Skeletal muscle satellite cell (primary cell): ENCODE measurements around the gene EMX2.

Source experiments
- H3K27me3 ChIP-seq: 2 replicates; pipeline ENCODE4 v1.7.0; 2013; ENCODE audit warnings: low read length; ENCODE audit not compliant: control insufficient read depth, insufficient read depth
- H3K36me3 ChIP-seq: 2 replicates; pipeline ENCODE4 v1.7.0; 2013; ENCODE audit warnings: mild to moderate bottlenecking, control low read depth, low read length; ENCODE audit not compliant: insufficient read depth
- H3K4me1 ChIP-seq: 2 replicates; pipeline ENCODE4 v1.7.0; 2013; ENCODE audit warnings: low read length; ENCODE audit not compliant: control insufficient read depth, insufficient read depth
- H3K4me2 ChIP-seq: 2 replicates; pipeline ENCODE4 v1.7.0; 2013; ENCODE audit warnings: mild to moderate bottlenecking, low read length
- H3K4me3 ChIP-seq: 2 replicates; pipeline ENCODE4 v1.7.0; 2013; ENCODE audit warnings: low read length
- H3K9ac ChIP-seq: 2 replicates; pipeline ENCODE4 v1.7.0; 2013; ENCODE audit warnings: mild to moderate bottlenecking, low read depth, low read length, moderate library complexity
- H3K9me3 ChIP-seq: replicated peaks from 2 replicates; pipeline ENCODE4 v1.7.0; 2013; ENCODE audit warnings: mild to moderate bottlenecking, control low read depth, low read length

EMX2 gene

DNA sequence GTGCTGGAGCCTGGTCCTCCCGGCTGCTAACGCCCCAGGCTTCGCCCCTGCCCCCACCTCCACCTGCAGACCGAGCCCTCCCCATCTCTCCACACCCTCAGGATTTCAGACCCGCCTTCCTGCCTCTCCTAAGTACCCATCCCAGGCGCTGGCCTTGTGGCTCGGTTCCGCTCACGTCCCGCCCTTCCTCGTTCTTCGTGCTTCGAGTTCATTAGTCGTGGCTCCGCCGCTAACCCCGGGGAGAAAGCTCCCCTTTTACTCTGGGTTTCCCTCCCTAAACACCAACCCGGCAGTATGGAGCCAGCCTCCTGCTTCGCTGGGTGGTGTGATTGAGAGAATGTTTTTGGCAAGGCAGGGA is 11.2 kb downstream of the EMX2 start:
- no peaks in the 10 kb centered on the region for H3K9me3 ChIP-seq
- peaks cover 73% of the 10 kb centered on the region for H3K27me3 ChIP-seq
- no peak overlapping the region for H3K4me2 ChIP-seq
- no peak overlapping the region for H3K9ac ChIP-seq
- H3K4me3 ChIP-seq = no peak overlapping the region
- H3K36me3 ChIP-seq = no peaks in the 10 kb centered on the region
- no peaks in the 10 kb centered on the region for H3K4me1 ChIP-seq

DNA sequence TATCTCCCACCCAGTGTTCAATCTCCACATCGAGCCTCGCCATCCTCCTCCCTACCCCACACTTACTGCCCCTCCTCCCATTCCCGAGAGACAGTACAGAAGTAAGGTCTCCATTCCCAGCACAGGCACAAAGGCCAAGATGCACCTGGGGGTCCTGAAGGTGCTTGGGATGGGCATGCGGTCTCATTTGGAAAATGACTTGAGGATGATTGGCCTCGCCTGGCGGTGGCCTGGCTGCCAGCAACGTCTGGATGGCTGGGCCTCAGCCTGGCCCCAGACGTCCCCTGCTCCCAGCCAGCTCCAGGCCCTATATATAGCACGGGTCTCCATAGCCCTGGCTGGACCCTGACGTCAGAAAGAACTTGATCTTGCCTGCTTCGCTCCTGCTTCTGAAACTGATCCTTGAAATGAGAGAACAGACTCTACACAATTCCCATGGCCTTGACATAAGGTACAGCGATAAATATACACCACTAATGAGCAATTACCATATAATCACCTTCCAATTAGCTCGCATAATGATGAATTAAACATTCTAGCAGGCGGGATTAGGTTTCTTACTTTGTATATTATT is 11.8 kb downstream of the EMX2 start:
- Histone ChIP-seq H3K4me2 (no peak overlapping the region), H3K4me1 (no peaks in the 10 kb centered on the region), H3K27me3 (peaks cover 72% of the 10 kb centered on the region), H3K36me3 (no peaks in the 10 kb centered on the region), H3K9ac (no peak overlapping the region), H3K9me3 (no peaks in the 10 kb centered on the region), H3K4me3 (no peak overlapping the region)

- Histone ChIP-seq H3K9me3 (no peaks in the 10 kb centered on the region), H3K4me3 (no peak overlapping the region), H3K4me1 (no peaks in the 10 kb centered on the region), H3K9ac (no peak overlapping the region), H3K27me3 (peaks cover 71% of the 10 kb centered on the region), H3K4me2 (no peak overlapping the region), H3K36me3 (no peaks in the 10 kb centered on the region)
These were observed 12.5 kb downstream of the EMX2 start for GRCh38 chr10:117555017-117555416.

DNA sequence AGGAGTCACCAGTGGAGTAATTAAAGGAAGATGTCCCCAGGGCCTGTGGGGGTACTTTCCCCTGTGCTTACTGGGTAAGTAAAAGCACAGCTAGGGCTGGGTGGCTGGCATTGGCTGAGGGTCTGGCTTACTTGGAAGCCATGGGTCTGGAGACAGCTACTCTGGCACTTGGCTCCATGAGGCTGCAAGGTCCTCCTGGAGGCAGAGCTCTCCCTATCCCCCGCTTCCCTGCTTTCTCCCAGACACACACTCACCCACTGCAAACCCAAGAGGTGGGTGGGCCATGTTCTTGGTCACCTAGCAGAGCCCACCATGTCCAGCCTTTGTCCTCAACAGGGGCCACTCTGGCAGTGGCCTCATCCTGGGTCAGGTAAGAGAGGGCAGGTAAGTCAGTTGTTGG is 13.3 kb downstream of the EMX2 start:
- Histone ChIP-seq H3K4me3 (no peak overlapping the region), H3K4me2 (no peak overlapping the region), H3K27me3 (peaks cover 63% of the 10 kb centered on the region), H3K36me3 (no peaks in the 10 kb centered on the region), H3K9me3 (no peaks in the 10 kb centered on the region), H3K9ac (no peak overlapping the region), H3K4me1 (no peaks in the 10 kb centered on the region)

DNA sequence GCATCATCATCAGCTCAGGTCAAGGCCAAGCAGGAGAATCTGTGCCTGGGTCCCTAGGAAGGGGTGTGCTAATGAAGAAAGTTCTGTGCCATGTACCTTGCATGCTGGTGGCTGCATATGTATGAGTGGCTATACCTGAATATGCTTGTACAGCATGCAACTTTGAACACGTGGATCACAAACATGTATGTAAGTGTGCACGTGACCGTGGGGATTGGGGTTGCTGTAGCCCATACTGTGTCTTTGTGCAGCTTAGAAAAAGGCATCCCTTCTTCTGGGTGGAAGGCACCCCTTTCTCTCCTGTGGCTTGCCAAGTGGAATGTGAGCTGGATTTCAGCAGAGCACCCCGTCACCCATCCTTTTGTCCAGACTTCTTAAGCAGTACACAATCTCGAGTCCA is 13.8 kb downstream of the EMX2 start:
- no peak overlapping the region for H3K9ac ChIP-seq
- no peak overlapping the region for H3K4me2 ChIP-seq
- H3K9me3 ChIP-seq = no peaks in the 10 kb centered on the region
- no peak overlapping the region for H3K4me3 ChIP-seq
- H3K4me1 ChIP-seq = no peaks in the 10 kb centered on the region
- H3K27me3 ChIP-seq = peaks cover 59% of the 10 kb centered on the region
- H3K36me3 ChIP-seq = no peaks in the 10 kb centered on the region

DNA sequence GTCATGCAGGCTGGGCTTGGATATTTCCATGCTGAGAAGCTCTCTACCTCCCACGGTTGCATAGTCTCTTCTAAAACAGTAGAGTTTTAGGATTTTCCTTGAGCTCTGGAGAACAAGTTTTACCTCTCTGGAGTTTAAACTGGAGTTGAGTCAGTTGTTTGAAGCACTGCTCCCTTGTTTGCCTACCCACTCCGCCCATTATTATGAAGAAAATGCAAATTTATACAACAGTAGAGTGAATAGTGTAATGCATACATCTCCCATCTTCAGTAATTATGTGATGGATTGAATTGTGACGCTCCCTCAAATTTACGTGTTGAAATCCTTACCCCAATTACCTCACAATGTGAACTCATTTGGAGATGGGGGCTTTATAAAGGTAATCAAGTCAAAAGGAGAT is 17.2 kb downstream of the EMX2 start:
- peaks cover 28% of the 10 kb centered on the region for H3K27me3 ChIP-seq

GRCh38 chr10:117560942-117561341 is 18.4 kb downstream of the EMX2 start:
- no peaks in the 10 kb centered on the region for H3K4me1 ChIP-seq
- no peak overlapping the region for H3K4me3 ChIP-seq
- no peak overlapping the region for H3K4me2 ChIP-seq
- H3K9ac ChIP-seq = no peak overlapping the region
- no peaks in the 10 kb centered on the region for H3K9me3 ChIP-seq
- H3K36me3 ChIP-seq = no peaks in the 10 kb centered on the region
- peaks cover 19% of the 10 kb centered on the region for H3K27me3 ChIP-seq

More for the DNA sequence above, 17.2 kb downstream of the EMX2 start:
- H3K9me3 ChIP-seq = no peaks in the 10 kb centered on the region
- no peaks in the 10 kb centered on the region for H3K4me1 ChIP-seq
- H3K36me3 ChIP-seq = no peaks in the 10 kb centered on the region
- no peak overlapping the region for H3K9ac ChIP-seq
- H3K4me2 ChIP-seq = no peak overlapping the region
- H3K4me3 ChIP-seq = no peak overlapping the region

DNA sequence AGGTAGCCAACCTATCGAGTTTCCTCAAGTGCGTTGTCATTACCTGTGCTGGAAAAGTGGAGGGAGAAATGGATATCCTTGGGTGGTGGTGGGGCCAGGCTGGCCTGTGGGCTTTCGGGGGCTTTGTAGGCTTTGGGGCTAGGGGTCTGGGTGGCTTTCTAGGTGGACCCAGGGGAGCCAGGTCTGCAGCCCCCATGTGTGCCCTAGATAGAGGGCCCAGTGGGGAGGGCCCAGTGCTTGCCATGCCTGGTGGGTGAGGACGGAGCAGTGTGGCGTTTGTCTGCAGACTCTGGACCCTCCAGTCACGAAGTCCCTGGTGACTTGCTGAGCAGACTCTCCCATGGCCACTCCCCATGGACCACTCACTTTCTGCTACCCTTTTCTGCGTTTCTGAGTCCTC is 19.7 kb downstream of the EMX2 start:
- Histone ChIP-seq H3K4me3 (no peak overlapping the region), H3K36me3 (no peaks in the 10 kb centered on the region), H3K4me2 (no peak overlapping the region), H3K4me1 (no peaks in the 10 kb centered on the region), H3K9ac (no peak overlapping the region), H3K27me3 (peaks cover 13% of the 10 kb centered on the region), H3K9me3 (no peaks in the 10 kb centered on the region)

DNA sequence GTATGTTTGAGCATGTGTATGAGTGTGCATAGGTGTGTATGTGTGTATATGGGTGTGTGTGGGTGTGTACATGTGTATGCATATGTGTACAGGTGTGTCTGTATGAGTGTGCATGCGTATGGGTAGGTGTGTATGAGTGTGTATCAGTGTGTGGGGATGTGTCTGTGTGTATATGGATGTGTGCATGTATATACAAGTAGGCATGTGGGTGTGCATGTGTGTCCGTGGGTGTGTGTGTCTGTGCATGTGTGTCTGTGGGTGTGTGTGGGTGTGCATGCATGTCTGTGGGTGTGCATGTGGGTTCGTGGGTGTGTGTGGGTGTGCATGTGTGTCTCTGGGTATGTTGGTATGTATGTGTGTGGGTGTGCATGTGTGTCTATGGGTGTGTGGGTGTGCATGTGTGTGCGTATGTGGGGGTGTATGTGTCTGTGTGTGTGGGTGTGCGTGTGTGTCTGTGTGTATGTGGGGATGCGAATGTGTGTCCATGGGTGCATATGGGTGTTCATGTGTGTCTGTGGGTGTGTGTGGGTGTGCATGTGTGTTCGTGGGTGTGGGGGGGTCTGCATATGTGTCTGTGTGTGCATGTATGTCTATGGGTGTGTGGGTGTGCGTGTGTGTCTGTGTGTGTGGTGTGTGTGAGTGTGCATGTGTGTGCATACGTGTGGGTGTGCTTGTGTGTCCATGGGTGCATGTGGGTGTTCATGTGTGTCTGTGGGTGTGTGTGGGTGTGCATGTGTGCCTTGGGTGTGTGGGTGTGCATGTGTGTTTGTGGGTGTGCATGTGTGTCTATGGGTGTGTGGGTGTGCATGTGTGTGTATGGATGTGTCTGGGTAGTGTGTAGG is 20.6 kb downstream of the EMX2 start:
- H3K36me3 ChIP-seq = no peaks in the 10 kb centered on the region
- H3K27me3 ChIP-seq = peaks cover 13% of the 10 kb centered on the region
- H3K4me2 ChIP-seq = no peak overlapping the region
- H3K9ac ChIP-seq = no peak overlapping the region
- H3K9me3 ChIP-seq = no peaks in the 10 kb centered on the region
- H3K4me3 ChIP-seq = no peak overlapping the region
- H3K4me1 ChIP-seq = no peaks in the 10 kb centered on the region

DNA sequence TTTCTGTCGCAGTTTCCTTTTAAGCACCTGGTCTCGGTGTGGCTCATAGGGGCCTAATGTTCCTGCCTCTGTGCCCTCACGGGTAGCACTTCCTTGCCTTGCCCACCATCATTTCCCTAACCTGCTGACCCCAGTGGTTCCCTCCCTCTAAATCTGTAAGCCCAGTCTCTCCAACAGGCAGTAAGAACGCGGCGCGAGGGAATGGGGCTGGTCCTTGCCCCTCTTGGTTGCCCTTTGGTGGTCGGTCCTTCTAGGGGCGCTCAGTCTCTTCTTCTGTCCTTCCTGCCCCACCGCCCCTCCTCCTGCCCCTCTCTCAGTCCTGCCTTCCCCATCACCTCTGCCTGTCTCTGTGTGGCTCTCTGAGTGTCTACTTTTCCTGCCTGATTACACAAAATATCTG is 21.2 kb downstream of the EMX2 start:
- Histone ChIP-seq H3K4me3 (no peak overlapping the region), H3K27me3 (peaks cover 14% of the 10 kb centered on the region), H3K4me2 (no peak overlapping the region), H3K4me1 (no peaks in the 10 kb centered on the region), H3K9ac (no peak overlapping the region), H3K9me3 (no peaks in the 10 kb centered on the region), H3K36me3 (no peaks in the 10 kb centered on the region)

DNA sequence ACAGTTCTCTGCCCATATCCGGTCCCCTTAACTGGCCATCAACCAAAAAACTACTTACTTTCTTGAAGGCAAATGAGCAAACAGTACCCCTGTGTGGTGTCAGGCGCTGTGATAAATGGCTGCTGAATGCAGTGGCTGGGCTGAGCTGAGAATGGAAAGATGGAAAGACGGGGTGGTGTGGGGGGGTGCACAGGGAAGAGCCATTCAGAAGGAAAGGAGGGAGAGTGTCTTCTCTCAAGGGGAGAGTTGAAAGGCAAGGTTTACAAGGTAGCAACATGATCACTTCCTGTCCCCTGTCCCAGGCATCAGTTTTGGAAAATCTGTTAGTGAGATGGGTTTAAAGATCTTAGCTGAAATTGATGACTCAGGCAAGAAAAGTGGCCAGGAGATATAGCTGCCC is 22.5 kb downstream of the EMX2 start:
- Histone ChIP-seq H3K9me3 (no peaks in the 10 kb centered on the region), H3K4me2 (no peak overlapping the region), H3K4me3 (no peak overlapping the region), H3K4me1 (no peaks in the 10 kb centered on the region), H3K36me3 (no peaks in the 10 kb centered on the region), H3K9ac (no peak overlapping the region), H3K27me3 (peaks cover 7% of the 10 kb centered on the region)

DNA sequence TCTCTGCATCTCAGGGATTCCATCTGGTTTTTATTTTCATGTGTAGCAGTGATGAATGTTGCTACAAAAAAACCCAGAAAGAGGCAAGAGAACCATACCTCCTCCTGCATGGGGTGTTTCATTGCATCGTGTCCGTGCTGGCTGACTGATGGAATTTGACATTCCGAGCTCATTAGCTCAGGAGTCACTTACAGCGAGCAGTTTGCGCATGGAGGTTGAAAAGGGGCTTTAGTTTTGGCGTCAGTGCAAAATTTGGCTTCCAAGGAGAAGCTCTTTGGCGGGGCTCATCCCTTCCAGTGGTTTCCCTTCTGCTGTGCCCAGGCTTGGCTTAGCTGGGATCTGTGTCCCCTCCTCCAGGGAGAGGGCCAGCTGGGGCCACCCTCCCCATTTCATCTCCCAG is 25.8 kb downstream of the EMX2 start:
- Histone ChIP-seq H3K27me3 (peaks cover 4% of the 10 kb centered on the region), H3K4me1 (no peaks in the 10 kb centered on the region), H3K9ac (no peak overlapping the region), H3K36me3 (no peaks in the 10 kb centered on the region), H3K9me3 (no peaks in the 10 kb centered on the region), H3K4me3 (no peak overlapping the region), H3K4me2 (no peak overlapping the region)
